Frontal cortex (tissue), 4 donors: ENCODE results near the gene RSPO1. TPM values are rescaled to one million over a fixed set of nuclear protein-coding genes. Genes with fewer than 3 reads are reported as not detected.

Source experiments
- DNase-seq, 2 donors: peaks; one replicate each; pipeline ENCODE4 v3.0.0; 2012; ENCODE audit warnings: low spot score in 2 of 2
- FAIRE-seq: peaks from 2 replicates; lab custom pipeline; 2012; peaks lifted over from hg19 to GRCh38; lab: Jason Lieb, UNC
- total RNA-seq: library from RNA; depleted of rRNA; stranded (reverse); fragments of >200 nt; gene quantifications from one replicate; pipeline ENCODE4 v1.2.3, GENCODE V29; 2014
- donor health status: control.
- donor health status: control.
- donor health status: control.

Gene RSPO1
- total RNA-seq, 1 donor from 2014 or later = not detected

- FAIRE-seq (no peak), DNase-seq (no peak)
Observed at GRCh38 chr1:37628026-37628556, 6.6 kb downstream of the RSPO1 start.

GRCh38 chr1:37622131-37622530 is 12.6 kb downstream of the RSPO1 start:
- DNase-seq (no peak), FAIRE-seq (no peak)

- FAIRE-seq (no peak), DNase-seq (no peak)
Observed at GRCh38 chr1:37621326-37621870, 13.3 kb downstream of the RSPO1 start.

- FAIRE-seq (no peak), DNase-seq (no peak)
Observed at GRCh38 chr1:37620707-37621106, 14.0 kb downstream of the RSPO1 start.

- no peak for FAIRE-seq
Observed at GRCh38 chr1:37616330-37616729, 18.4 kb downstream of the RSPO1 start.

GRCh38 chr1:37614105-37614504 is 20.6 kb downstream of the RSPO1 start:
- FAIRE-seq = no peak
- DNase-seq = no peak

More at GRCh38 chr1:37616330-37616729, 18.4 kb downstream of the RSPO1 start:
- DNase-seq = no peak

GRCh38 chr1:37612186-37612585 is 22.5 kb downstream of the RSPO1 start:
- FAIRE-seq (no peak), DNase-seq (no peak)

GRCh38 chr1:37609994-37610393 is 24.7 kb downstream of the RSPO1 start:
- DNase-seq (no peak), FAIRE-seq (no peak)

- FAIRE-seq (no peak), DNase-seq (no peak)
Observed at GRCh38 chr1:37609002-37609401, 25.7 kb downstream of the RSPO1 start.

- no peak for FAIRE-seq
Observed at GRCh38 chr1:37606481-37607263, 28.0 kb downstream of the RSPO1 start.

GRCh38 chr1:37605806-37606474 is 28.8 kb downstream of the RSPO1 start:
- DNase-seq = no peak

More at GRCh38 chr1:37606481-37607263, 28.0 kb downstream of the RSPO1 start:
- no peak for DNase-seq

GRCh38 chr1:37605061-37605650 is 29.5 kb downstream of the RSPO1 start:
- DNase-seq = no peak
- FAIRE-seq = no peak

More at GRCh38 chr1:37605806-37606474, 28.8 kb downstream of the RSPO1 start:
- no peak for FAIRE-seq

- DNase-seq (peak in 1 of 2 donors; percentile 47), FAIRE-seq (no peak)
Observed at GRCh38 chr1:37602750-37603694, 31.7 kb downstream of the RSPO1 start.

- no peak for DNase-seq
- FAIRE-seq = no peak
Observed at GRCh38 chr1:37601441-37601840, 33.3 kb downstream of the RSPO1 start.

- no peak for FAIRE-seq
- no peak for DNase-seq
Observed at GRCh38 chr1:37599940-37600339, 34.8 kb downstream of the RSPO1 start.

GRCh38 chr1:37596182-37596667 is 38.5 kb downstream of the RSPO1 start:
- FAIRE-seq (no peak), DNase-seq (no peak)

- FAIRE-seq (no peak), DNase-seq (peak; percentile 92 to 98)
Observed at GRCh38 chr1:37595440-37596181, 39.1 kb downstream of the RSPO1 start, which contains the start of gene GNL2. TSS of gene GNL2 (minus strand) at chr1:37595937. CDS start at chr1:37595822, 115 bp downstream.

- FAIRE-seq (no peak), DNase-seq (no peak)
Observed at GRCh38 chr1:37593726-37594125, 41.0 kb downstream of the RSPO1 start.
